Endodermal cell (in vitro differentiated cells): ENCODE results near the gene TMEM33. TPM values are rescaled to one million over a fixed set of nuclear protein-coding genes. Genes with fewer than 3 reads are reported as not detected.

Experiments
- DNase-seq: peaks from one replicate; pipeline ENCODE4 v3.0.0-alpha.2; 2017
- H3K27ac ChIP-seq: 2 replicates; pipeline ENCODE4 v1.5.1; 2013; ENCODE audit warnings: mild to moderate bottlenecking, low read depth, low read length, moderate library complexity
- H3K27me3 ChIP-seq: 2 replicates; pipeline ENCODE4 v1.6.1; 2013; ENCODE audit warnings: mild to moderate bottlenecking, low read length, moderate library complexity; ENCODE audit not compliant: insufficient read depth, control insufficient read depth, poor library complexity, severe bottlenecking
- H3K36me3 ChIP-seq: 2 replicates; pipeline ENCODE4 v1.7.0; 2013; ENCODE audit warnings: mild to moderate bottlenecking, low read length, moderate library complexity; ENCODE audit not compliant: control insufficient read depth, insufficient read depth
- H3K4me1 ChIP-seq: one replicate; pipeline ENCODE4 v1.7.0; 2013; ENCODE audit warnings: low read length; ENCODE audit not compliant: control insufficient read depth, insufficient read depth
- H3K4me3 ChIP-seq: 2 replicates; pipeline ENCODE4 v1.5.1; 2013; ENCODE audit warnings: mild to moderate bottlenecking, low read length, moderate library complexity
- H3K9ac ChIP-seq: 2 replicates; pipeline ENCODE4 v1.6.1; 2013; ENCODE audit warnings: mild to moderate bottlenecking, low read length, moderate library complexity; ENCODE audit not compliant: poor library complexity, severe bottlenecking; ENCODE audit errors: extremely low read depth
- H3K9me3 ChIP-seq: 2 replicates; pipeline ENCODE4 v1.6.1; 2013; ENCODE audit warnings: mild to moderate bottlenecking, low read length, moderate library complexity; ENCODE audit not compliant: control insufficient read depth
- H3K27ac Mint-ChIP-seq: 2 replicates; pipeline ENCODE4 v1.8.0; 2020; ENCODE audit warnings: mixed read lengths
- H3K27me3 Mint-ChIP-seq: 2 replicates; pipeline ENCODE4 v1.8.0; 2021; ENCODE audit warnings: mild to moderate bottlenecking, mixed read lengths; ENCODE audit not compliant: insufficient read depth
- H3K36me3 Mint-ChIP-seq: 2 replicates; pipeline ENCODE4 v1.8.0; 2020; ENCODE audit warnings: low read depth, mixed read lengths
- H3K4me1 Mint-ChIP-seq: 2 replicates; pipeline ENCODE4 v1.8.0; 2020; ENCODE audit warnings: mixed read lengths
- H3K4me3 Mint-ChIP-seq: 2 replicates; pipeline ENCODE4 v1.8.0; 2020; ENCODE audit warnings: mild to moderate bottlenecking, moderate library complexity, mixed read lengths
- H3K9me3 Mint-ChIP-seq: 2 replicates; pipeline ENCODE4 v1.8.0; 2020; ENCODE audit warnings: mild to moderate bottlenecking, mixed read lengths
- WGBS, 2 experiments: methylation state at CpG; one replicate each; pipeline versions ENCODE4 v1.1.5 to v1.1.7; 2013; ENCODE audit warnings: missing lambda C conversion rate in 2 of 2, mixed read lengths in 1 of 2; ENCODE audit not compliant: insufficient coverage in 1 of 2, insufficient read length in 1 of 2; 5-methylcytosine and 5-hydroxymethylcytosine counted together
- total RNA-seq, 2 donors: library from RNA; stranded (reverse); fragmentation: NEBNext Ultra II Directional in 1 of 2; extraction: Animal tissue kit (Norgen Biotek cat#: 25700) in 1 of 2; gene quantifications; 2 replicates in 1 of 2; 3 replicates in 1 of 2; pipeline ENCODE4 v1.2.1, GENCODE V29; 2021
- TF ChIP-seq, protein P1 (sequence below): fragments of 200-600 bp; sonication (generic); conservative IDR thresholded peaks from 2 replicates; pipeline ENCODE4 v1.5.0; 2021; ENCODE audit warnings: antibody characterized with exemption, mild to moderate bottlenecking

Gene TMEM33
- total RNA-seq, 2 donors from 2014 or later, result 80.0 to 84.1 TPM

DNA sequence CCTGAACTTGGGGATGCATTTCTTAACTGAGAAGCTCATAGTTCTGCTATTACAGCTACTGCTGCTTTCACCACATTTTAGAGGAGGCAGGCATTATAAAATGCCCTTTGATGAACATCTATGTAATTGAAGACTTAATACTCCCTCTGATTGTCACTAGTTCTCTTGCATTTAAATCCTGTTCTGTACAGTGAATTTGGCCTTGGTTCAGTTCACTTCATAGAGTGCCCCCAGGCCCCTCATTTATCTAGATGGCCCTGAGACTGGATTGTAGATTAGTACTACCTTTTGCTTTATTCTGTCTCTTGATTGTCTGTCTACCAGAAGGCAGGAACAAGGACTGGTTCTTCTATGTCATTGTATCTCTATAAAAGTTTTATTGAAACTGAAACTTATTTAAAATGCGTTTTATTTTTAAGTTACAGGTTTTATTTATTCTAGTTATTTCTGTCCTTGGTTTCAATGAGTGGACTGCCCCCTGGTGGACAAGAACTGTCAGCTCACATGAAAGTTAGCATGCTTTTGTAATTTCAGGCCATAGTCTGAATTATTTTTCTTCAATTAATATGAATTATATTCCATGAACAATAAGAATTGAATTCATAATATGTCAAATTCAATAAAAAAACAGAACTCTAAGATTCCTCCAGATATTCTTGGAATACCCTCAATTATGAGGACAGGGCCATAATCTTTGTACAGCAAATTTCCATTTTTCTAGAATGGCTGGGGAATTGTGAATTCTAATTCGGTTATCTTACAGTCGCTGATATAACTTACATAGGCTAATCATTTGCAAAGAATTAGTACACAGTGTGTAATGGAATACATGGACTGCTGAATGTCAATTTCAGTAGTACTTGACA, 47.2 kb upstream of the TMEM33 start:
- no peaks in the 10 kb centered on the region for H3K36me3 Mint-ChIP-seq
- no peak overlapping the region for H3K4me3 Mint-ChIP-seq
- H3K9me3 Mint-ChIP-seq, result no peaks in the 10 kb centered on the region
- Histone ChIP-seq H3K4me3 (no peak overlapping the region), H3K27me3 (peaks cover 75% of the 10 kb centered on the region), H3K27ac (no peak overlapping the region), H3K36me3 (no peaks in the 10 kb centered on the region), H3K9ac (no peak overlapping the region), H3K4me1 (no peaks in the 10 kb centered on the region), H3K9me3 (no peaks in the 10 kb centered on the region)
- H3K27me3 Mint-ChIP-seq, result peaks cover 85% of the 10 kb centered on the region
- TF ChIP-seq, protein P1, sequence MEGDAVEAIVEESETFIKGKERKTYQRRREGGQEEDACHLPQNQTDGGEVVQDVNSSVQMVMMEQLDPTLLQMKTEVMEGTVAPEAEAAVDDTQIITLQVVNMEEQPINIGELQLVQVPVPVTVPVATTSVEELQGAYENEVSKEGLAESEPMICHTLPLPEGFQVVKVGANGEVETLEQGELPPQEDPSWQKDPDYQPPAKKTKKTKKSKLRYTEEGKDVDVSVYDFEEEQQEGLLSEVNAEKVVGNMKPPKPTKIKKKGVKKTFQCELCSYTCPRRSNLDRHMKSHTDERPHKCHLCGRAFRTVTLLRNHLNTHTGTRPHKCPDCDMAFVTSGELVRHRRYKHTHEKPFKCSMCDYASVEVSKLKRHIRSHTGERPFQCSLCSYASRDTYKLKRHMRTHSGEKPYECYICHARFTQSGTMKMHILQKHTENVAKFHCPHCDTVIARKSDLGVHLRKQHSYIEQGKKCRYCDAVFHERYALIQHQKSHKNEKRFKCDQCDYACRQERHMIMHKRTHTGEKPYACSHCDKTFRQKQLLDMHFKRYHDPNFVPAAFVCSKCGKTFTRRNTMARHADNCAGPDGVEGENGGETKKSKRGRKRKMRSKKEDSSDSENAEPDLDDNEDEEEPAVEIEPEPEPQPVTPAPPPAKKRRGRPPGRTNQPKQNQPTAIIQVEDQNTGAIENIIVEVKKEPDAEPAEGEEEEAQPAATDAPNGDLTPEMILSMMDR, result peak; percentile 97
- peak; percentile 64 for DNase-seq
- H3K4me1 Mint-ChIP-seq, result no peaks in the 10 kb centered on the region
- no peak overlapping the region for H3K27ac Mint-ChIP-seq
- 0% methylated on average over 3 of the region's 3 CpGs; no CpG with 5 or more reads in 1 of the 2 experiments for WGBS, 2 experiments

DNA sequence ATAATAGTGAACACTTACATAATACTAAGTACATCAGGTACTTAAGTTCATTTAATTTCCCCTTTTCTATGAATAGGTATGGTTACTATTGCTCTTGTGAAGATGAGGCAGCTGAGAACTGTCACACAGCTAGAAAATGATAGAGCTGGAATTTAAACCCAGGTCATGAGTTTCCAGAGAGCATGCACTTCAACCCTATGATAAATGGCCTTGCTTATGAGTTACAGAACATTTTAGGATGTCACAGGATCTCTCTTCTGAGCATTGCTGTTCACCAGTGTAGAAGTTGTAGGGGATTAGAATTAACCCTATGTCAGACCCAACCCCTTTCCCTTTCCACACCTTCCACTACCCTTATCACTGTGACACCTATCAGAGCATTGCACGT, 46.5 kb upstream of the TMEM33 start:
- Mint-ChIP-seq H3K36me3 (no peaks in the 10 kb centered on the region), H3K9me3 (no peaks in the 10 kb centered on the region), H3K4me3 (no peak overlapping the region), H3K27me3 (peaks cover 83% of the 10 kb centered on the region), H3K27ac (no peak overlapping the region), H3K4me1 (no peaks in the 10 kb centered on the region)
- no peaks in the 10 kb centered on the region for H3K9me3 ChIP-seq
- H3K27ac ChIP-seq, result no peak overlapping the region
- peaks cover 71% of the 10 kb centered on the region for H3K27me3 ChIP-seq
- DNase-seq, result no peak
- no peak overlapping the region for H3K9ac ChIP-seq
- no peaks in the 10 kb centered on the region for H3K4me1 ChIP-seq
- 93 to 100% methylated on average over 1 of the region's 1 CpG for WGBS, 2 experiments
- H3K4me3 ChIP-seq, result no peak overlapping the region
- TF ChIP-seq, protein P1, result no peak
- H3K36me3 ChIP-seq, result no peaks in the 10 kb centered on the region

DNA sequence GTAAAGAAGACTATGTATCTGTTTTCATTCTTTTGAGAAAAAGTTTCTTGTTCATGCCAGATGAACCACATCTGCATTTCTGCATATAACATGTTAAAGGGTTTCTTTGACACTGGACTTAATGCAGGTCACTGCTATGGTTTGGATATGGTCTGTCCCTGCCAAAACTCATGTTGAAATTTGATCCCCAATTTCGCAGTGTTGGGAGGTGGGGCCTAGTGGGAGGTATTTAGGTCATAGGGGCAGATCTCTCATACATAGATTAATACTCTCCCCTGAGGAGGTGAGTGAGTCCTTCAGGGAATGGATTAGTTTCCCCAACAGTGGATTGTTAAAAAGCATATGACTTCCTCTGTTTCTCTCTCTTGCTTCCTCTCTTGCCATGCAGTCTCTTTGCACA, 45.9 kb upstream of the TMEM33 start:
- Histone ChIP-seq H3K9ac (no peak overlapping the region), H3K27ac (no peak overlapping the region), H3K4me1 (no peaks in the 10 kb centered on the region), H3K36me3 (no peaks in the 10 kb centered on the region), H3K9me3 (no peaks in the 10 kb centered on the region), H3K4me3 (no peak overlapping the region), H3K27me3 (peaks cover 71% of the 10 kb centered on the region)
- DNase-seq, result no peak
- TF ChIP-seq, protein P1, result no peak
- H3K9me3 Mint-ChIP-seq, result no peaks in the 10 kb centered on the region
- H3K4me3 Mint-ChIP-seq, result no peak overlapping the region
- 50% methylated on average over 1 of the region's 1 CpG; no CpG with 5 or more reads in 1 of the 2 experiments for WGBS, 2 experiments
- no peaks in the 10 kb centered on the region for H3K36me3 Mint-ChIP-seq
- H3K27ac Mint-ChIP-seq, result no peak overlapping the region
- no peaks in the 10 kb centered on the region for H3K4me1 Mint-ChIP-seq
- H3K27me3 Mint-ChIP-seq, result peaks cover 80% of the 10 kb centered on the region
